Fibroblast of lung (primary cell): ENCODE measurements around the gene TADA2A. TPM values are rescaled to one million over a fixed set of nuclear protein-coding genes. Genes with fewer than 3 reads are reported as not detected.
A peak's percentile ranks its signal among the peaks of the same experiment; 100 is the strongest.

ENCODE experiments used
- DNase-seq, 2 donors: peaks; one replicate each; pipeline versions ENCODE4 v3.0.0 to v3.0.0-alpha.2; 2010; ENCODE audit warnings: low read depth in 2 of 2
- H2AFZ ChIP-seq: 2 replicates; pipeline ENCODE4 v1.5.1; 2012; ENCODE audit warnings: low read length, control low read depth, inconsistent platforms
- H3K27ac ChIP-seq: 2 replicates; pipeline ENCODE4 v1.5.1; 2011; ENCODE audit warnings: low read length, control low read depth; ENCODE audit not compliant: insufficient read depth
- H3K27me3 ChIP-seq: 2 replicates; pipeline ENCODE4 v1.5.1; 2011; ENCODE audit warnings: mild to moderate bottlenecking, low read length; ENCODE audit not compliant: control insufficient read depth, insufficient read depth
- H3K36me3 ChIP-seq: 2 replicates; pipeline ENCODE4 v1.5.1; 2011; ENCODE audit warnings: low read length; ENCODE audit not compliant: control insufficient read depth, insufficient read depth
- H3K4me1 ChIP-seq: 2 replicates; pipeline ENCODE4 v1.5.1; 2011; ENCODE audit warnings: low read length; ENCODE audit not compliant: control insufficient read depth, insufficient read depth; ENCODE audit errors: extremely low read depth
- H3K4me2 ChIP-seq: 2 replicates; pipeline ENCODE4 v1.5.1; 2011; ENCODE audit warnings: low read length, control low read depth; ENCODE audit not compliant: insufficient read depth; ENCODE audit errors: extremely low read depth
- H3K4me3 ChIP-seq, 4 experiments: fragments of 200-600 bp in 1 of 4; sonication (generic) in 1 of 4; replicated peaks in 1 of 4; 2 replicates each; pipeline ENCODE4 v1.5.1; 2011 to 2016; ENCODE audit warnings: low read length in 4 of 4, low read depth in 3 of 4, mild to moderate bottlenecking in 3 of 4, control low read depth in 2 of 4, inconsistent platforms in 1 of 4, mixed read lengths in 1 of 4; ENCODE audit not compliant: insufficient read depth in 1 of 4; ENCODE audit errors: control extremely low read depth in 1 of 4
- H3K79me2 ChIP-seq: 2 replicates; pipeline ENCODE4 v1.5.1; 2012; ENCODE audit warnings: mild to moderate bottlenecking, low read length, inconsistent platforms; ENCODE audit not compliant: control insufficient read depth, insufficient read depth
- H3K9ac ChIP-seq: 2 replicates; pipeline ENCODE4 v1.5.1; 2011; ENCODE audit warnings: mild to moderate bottlenecking, low read length, control low read depth; ENCODE audit not compliant: insufficient read depth
- H3K9me3 ChIP-seq: 2 replicates; pipeline ENCODE4 v1.5.1; 2012; ENCODE audit warnings: low read depth, low read length; ENCODE audit not compliant: control insufficient read depth, insufficient read depth
- H4K20me1 ChIP-seq: 2 replicates; pipeline ENCODE4 v1.5.1; 2011; ENCODE audit warnings: low read length; ENCODE audit not compliant: control insufficient read depth, insufficient read depth; ENCODE audit errors: extremely low read depth
- CTCF ChIP-seq, 2 donors: IDR thresholded peaks in 1 of 2; conservative IDR thresholded peaks in 1 of 2; 1 replicate in 1 of 2; 2 replicates in 1 of 2; pipeline ENCODE4 v1.5.1; 2011 to 2012; ENCODE audit warnings: low read length in 2 of 2, control low read depth in 1 of 2, inconsistent platforms in 1 of 2, low read depth in 1 of 2, mild to moderate bottlenecking in 1 of 2
- EZH2 ChIP-seq: IDR thresholded peaks from 2 replicates; pipeline ENCODE4 v1.5.1; 2012; ENCODE audit warnings: low read length, control low read depth, mild to moderate bottlenecking; ENCODE audit errors: missing control alignments
- polyA plus RNA-seq, 2 donors: library from polyadenylated mRNA; depleted of rRNA in 1 of 2; stranded (reverse) in 1 of 2; unstranded in 1 of 2; fragments of >200 nt; gene quantifications; 2 replicates each; pipeline ENCODE4 v1.2.1, GENCODE V29; 2011 to 2012; ENCODE audit warnings: missing spikeins in 1 of 2
- total RNA-seq: library from RNA; depleted of rRNA; stranded (reverse); fragments of >200 nt; gene quantifications from 2 replicates; pipeline ENCODE4 v1.2.1, GENCODE V29; 2014

TADA2A gene
- total and polyA plus RNA-seq, 2 donors (not counting 1 experiment from before 2014, with no cell fraction given): 18.7 to 23.9 TPM

- TF ChIP-seq CTCF (conservative IDR thresholded peaks at IDR 0.05 in 1 of 2, IDR thresholded peaks at IDR 0.05 in 1 of 2; ENCODE audit: low read depth in 1 of 2, low read length in 2 of 2) (no peak), EZH2 (no peak)
- Histone ChIP-seq H3K79me2 (peaks cover 23% of the 10 kb centered on the region), H3K36me3 (no peaks in the 10 kb centered on the region), H3K9ac (no peak overlapping the region), H3K9me3 (no peaks in the 10 kb centered on the region), H4K20me1 (no peaks in the 10 kb centered on the region), H3K4me1 (peaks cover 10% of the 10 kb centered on the region), H3K27me3 (no peaks in the 10 kb centered on the region), H3K27ac (no peak overlapping the region), H2AFZ (no peak overlapping the region), H3K4me2 (no peak overlapping the region), H3K4me3 (no peak overlapping the region)
- no peak for DNase-seq
Measured at GRCh38 chr17:37361543-37361942, 45.1 kb upstream of the TADA2A start.

GRCh38 chr17:37365589-37365988, 41.1 kb upstream of the TADA2A start:
- DNase-seq: no peak
- H3K27me3 ChIP-seq: no peaks in the 10 kb centered on the region
- no peaks in the 10 kb centered on the region for H3K79me2 ChIP-seq
- H3K36me3 ChIP-seq: no peaks in the 10 kb centered on the region
- no peaks in the 10 kb centered on the region for H3K9me3 ChIP-seq
- no peak overlapping the region for H3K4me3 ChIP-seq
- H3K27ac ChIP-seq: no peak overlapping the region
- H3K4me1 ChIP-seq: no peaks in the 10 kb centered on the region
- TF ChIP-seq EZH2 (no peak), CTCF (conservative IDR thresholded peaks at IDR 0.05 in 1 of 2, IDR thresholded peaks at IDR 0.05 in 1 of 2; ENCODE audit: low read depth in 1 of 2, low read length in 2 of 2) (no peak)
- H4K20me1 ChIP-seq: no peaks in the 10 kb centered on the region
- no peak overlapping the region for H3K9ac ChIP-seq
- H2AFZ ChIP-seq: no peak overlapping the region
- H3K4me2 ChIP-seq: no peak overlapping the region

GRCh38 chr17:37368577-37368976, 38.1 kb upstream of the TADA2A start:
- Histone ChIP-seq H3K4me2 (no peak overlapping the region), H3K79me2 (no peaks in the 10 kb centered on the region), H2AFZ (no peak overlapping the region), H3K4me3 (no peak overlapping the region), H3K9ac (no peak overlapping the region), H4K20me1 (no peaks in the 10 kb centered on the region), H3K36me3 (no peaks in the 10 kb centered on the region), H3K27me3 (no peaks in the 10 kb centered on the region), H3K9me3 (no peaks in the 10 kb centered on the region), H3K4me1 (no peaks in the 10 kb centered on the region), H3K27ac (no peak overlapping the region)
- TF ChIP-seq EZH2: no peak
- TF ChIP-seq CTCF (conservative IDR thresholded peaks at IDR 0.05 in 1 of 2, IDR thresholded peaks at IDR 0.05 in 1 of 2; ENCODE audit: low read depth in 1 of 2, low read length in 2 of 2): no peak
- peak; percentile 21 to 58 for DNase-seq
